ENCODE measurements around the gene OPA3.

DNA sequence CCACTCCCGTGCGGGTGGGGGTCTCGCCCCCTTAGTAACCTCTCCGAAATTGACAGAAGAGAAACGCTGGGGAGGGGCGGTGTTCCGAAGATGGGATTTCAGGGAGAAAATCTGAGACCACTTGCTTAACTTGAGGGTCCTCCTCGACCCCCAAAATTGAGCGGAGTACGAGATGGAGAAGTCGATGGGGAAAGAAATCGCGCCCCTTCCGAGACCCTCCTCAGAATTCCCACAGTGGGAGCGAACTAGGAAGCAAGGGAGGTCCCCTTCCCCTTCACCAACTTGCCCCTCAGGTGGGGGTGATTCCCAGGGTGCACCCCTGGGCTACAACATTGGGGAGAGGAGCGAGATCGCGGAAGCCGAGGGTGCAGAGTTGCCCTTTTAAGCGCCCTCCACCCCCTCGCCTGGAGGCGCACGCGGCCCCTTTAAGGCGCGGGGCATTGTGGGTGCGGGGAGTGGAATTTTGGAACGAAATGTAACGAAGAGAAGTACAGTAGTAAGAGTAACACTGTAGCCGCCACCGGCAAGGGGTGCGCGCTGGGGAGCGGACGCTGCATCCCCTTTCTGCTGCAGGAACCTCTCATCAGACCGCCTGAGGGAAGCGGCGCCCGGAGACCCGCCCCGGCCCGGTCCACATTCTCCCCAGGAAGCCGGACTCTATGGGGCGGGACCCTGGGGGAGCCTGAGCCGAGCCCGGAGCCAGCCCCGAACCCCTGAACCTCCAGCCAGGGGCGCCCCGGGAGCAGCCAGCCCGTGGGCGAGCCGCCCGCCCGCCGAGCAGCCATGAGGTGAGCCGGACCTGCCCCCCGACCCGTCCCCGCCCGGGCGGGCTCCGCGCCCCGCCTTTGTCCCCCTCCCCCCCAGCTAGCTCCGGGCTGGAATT is 77.4 kb downstream of the OPA3 start, which contains the start of gene VASP:
- TF ChIP-seq, protein P1, sequence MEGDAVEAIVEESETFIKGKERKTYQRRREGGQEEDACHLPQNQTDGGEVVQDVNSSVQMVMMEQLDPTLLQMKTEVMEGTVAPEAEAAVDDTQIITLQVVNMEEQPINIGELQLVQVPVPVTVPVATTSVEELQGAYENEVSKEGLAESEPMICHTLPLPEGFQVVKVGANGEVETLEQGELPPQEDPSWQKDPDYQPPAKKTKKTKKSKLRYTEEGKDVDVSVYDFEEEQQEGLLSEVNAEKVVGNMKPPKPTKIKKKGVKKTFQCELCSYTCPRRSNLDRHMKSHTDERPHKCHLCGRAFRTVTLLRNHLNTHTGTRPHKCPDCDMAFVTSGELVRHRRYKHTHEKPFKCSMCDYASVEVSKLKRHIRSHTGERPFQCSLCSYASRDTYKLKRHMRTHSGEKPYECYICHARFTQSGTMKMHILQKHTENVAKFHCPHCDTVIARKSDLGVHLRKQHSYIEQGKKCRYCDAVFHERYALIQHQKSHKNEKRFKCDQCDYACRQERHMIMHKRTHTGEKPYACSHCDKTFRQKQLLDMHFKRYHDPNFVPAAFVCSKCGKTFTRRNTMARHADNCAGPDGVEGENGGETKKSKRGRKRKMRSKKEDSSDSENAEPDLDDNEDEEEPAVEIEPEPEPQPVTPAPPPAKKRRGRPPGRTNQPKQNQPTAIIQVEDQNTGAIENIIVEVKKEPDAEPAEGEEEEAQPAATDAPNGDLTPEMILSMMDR (conservative IDR thresholded peaks at IDR 0.05; ENCODE audit: low read depth in 2 of 2), result no peak
- TF ChIP-seq REST (IDR thresholded peaks at IDR 0.05; ENCODE audit: unreplicated experiment) (peak; percentile 8), JUNB (IDR thresholded peaks at IDR 0.05; ENCODE audit: unreplicated experiment) (no peak), STAT1 (IDR thresholded peaks at IDR 0.05; ENCODE audit: unreplicated experiment) (no peak), EZH2 (IDR thresholded peaks at IDR 0.05; ENCODE audit: low read depth, unreplicated experiment) (no peak), CREB1 (CRISPR knock-in tag; IDR thresholded peaks at IDR 0.05; ENCODE audit: low read depth) (0 out of 2 replicates have a peak, but pooled peaks have one; percentile 36), ZNF331 (CRISPR knock-in tag; IDR thresholded peaks at IDR 0.05; ENCODE audit: low read depth) (no peak), POLR2AphosphoS5 (IDR thresholded peaks at IDR 0.05; ENCODE audit: low read depth) (peak; percentile 86), EZH2phosphoT487 (IDR thresholded peaks at IDR 0.05; ENCODE audit: unreplicated experiment) (no peak), ZNF114 (CRISPR knock-in tag; IDR thresholded peaks at IDR 0.05) (no peak), ZNF462 (CRISPR knock-in tag; IDR thresholded peaks at IDR 0.05) (no peak), NANOG (IDR thresholded peaks at IDR 0.05; ENCODE audit: borderline replicate concordance) (no peak)
- TF ChIP-seq, protein P2, sequence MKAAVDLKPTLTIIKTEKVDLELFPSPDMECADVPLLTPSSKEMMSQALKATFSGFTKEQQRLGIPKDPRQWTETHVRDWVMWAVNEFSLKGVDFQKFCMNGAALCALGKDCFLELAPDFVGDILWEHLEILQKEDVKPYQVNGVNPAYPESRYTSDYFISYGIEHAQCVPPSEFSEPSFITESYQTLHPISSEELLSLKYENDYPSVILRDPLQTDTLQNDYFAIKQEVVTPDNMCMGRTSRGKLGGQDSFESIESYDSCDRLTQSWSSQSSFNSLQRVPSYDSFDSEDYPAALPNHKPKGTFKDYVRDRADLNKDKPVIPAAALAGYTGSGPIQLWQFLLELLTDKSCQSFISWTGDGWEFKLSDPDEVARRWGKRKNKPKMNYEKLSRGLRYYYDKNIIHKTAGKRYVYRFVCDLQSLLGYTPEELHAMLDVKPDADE (IDR thresholded peaks at IDR 0.05), result no peak

Data from GM23338 (cell line).